Mesothelial cell of epicardium (in vitro differentiated cells): ENCODE data around the gene SAMHD1. TPM values are rescaled to one million over a fixed set of nuclear protein-coding genes. Genes with fewer than 3 reads are reported as not detected.

Experiments used
- DNase-seq, 2 experiments: peaks; one replicate each; pipeline ENCODE4 v3.0.0; 2021; ENCODE audit warnings: low spot score in 2 of 2; ENCODE audit not compliant: unreplicated experiment in 2 of 2
- H3K27ac Mint-ChIP-seq: 2 replicates; pipeline ENCODE4 v1.8.0; 2021; ENCODE audit warnings: mixed read lengths
- H3K27me3 Mint-ChIP-seq: 2 replicates; pipeline ENCODE4 v1.8.0; 2021; ENCODE audit warnings: low read depth, mixed read lengths
- H3K36me3 Mint-ChIP-seq: 2 replicates; pipeline ENCODE4 v1.8.0; 2021; ENCODE audit warnings: mixed read lengths
- H3K4me1 Mint-ChIP-seq: 2 replicates; pipeline ENCODE4 v1.8.0; 2021; ENCODE audit warnings: mixed read lengths
- H3K4me3 Mint-ChIP-seq: 2 replicates; pipeline ENCODE4 v1.8.0; 2021; ENCODE audit warnings: mild to moderate bottlenecking, moderate library complexity, mixed read lengths
- H3K9me3 Mint-ChIP-seq: 2 replicates; pipeline ENCODE4 v1.8.0; 2021; ENCODE audit warnings: mixed read lengths
- CTCF ChIP-seq: fragments of 200-600 bp; sonication (generic); IDR thresholded peaks from one replicate; pipeline ENCODE4 v1.5.0; 2021; ENCODE audit warnings: antibody characterized with exemption; ENCODE audit not compliant: unreplicated experiment
- total RNA-seq: library from RNA; stranded (reverse); gene quantifications from 3 replicates; pipeline ENCODE4 v1.2.1, GENCODE V29; 2021

SAMHD1 gene
- total RNA-seq, 1 donor from 2014 or later: 11.0 TPM

GRCh38 chr20:36974660-36975059 lies 23.2 kb upstream of the SAMHD1 start:
- Mint-ChIP-seq H3K4me1 (no peaks in the 10 kb centered on the region), H3K27me3 (no peaks in the 10 kb centered on the region)

GRCh38 chr20:36971103-36971502 lies 19.6 kb upstream of the SAMHD1 start:
- DNase-seq: no peak
- Mint-ChIP-seq H3K27me3 (no peaks in the 10 kb centered on the region), H3K4me3 (no peak overlapping the region), H3K4me1 (no peaks in the 10 kb centered on the region), H3K9me3 (peaks cover 7% of the 10 kb centered on the region), H3K27ac (no peak overlapping the region), H3K36me3 (no peaks in the 10 kb centered on the region)
- no peak for TF ChIP-seq CTCF

More at GRCh38 chr20:36974660-36975059, 23.2 kb upstream of the SAMHD1 start:
- H3K9me3 Mint-ChIP-seq: peaks cover 7% of the 10 kb centered on the region
- no peaks in the 10 kb centered on the region for H3K36me3 Mint-ChIP-seq
- no peak for DNase-seq
- no peak overlapping the region for H3K27ac Mint-ChIP-seq
- no peak overlapping the region for H3K4me3 Mint-ChIP-seq
- no peak for TF ChIP-seq CTCF

DNA sequence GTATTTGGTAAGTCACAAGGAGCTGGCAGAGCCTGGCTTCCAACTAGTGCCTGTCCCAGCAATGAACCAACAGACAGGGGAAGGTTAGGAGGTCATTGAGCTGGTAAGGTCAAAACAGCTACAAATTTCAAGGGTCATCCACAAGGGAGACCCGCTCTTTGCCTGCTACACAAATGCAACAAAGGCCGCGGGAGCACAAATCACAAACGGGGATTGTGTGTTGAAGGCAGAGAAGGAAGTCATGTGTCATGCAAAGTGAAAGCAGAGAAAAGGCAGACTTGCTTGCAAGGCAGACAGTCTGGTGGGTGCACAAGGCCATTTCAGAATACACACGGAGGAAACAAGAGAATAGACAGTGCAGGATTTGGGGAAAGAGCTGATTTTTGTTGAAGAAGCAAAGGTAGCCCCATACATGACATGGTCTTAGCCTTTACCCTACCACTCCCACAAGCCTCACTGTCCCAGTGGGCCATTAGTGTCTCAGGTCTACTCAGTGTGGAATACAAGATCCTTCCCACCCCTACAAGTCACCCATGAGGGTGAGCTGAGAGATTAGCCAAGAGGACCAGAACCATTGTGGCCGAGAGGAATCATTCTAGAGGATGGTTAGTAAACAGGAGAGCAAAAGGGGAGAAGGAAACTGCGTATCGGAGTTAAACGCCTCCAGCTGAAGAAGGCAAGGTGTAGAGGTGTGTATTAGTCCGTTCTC lies 18.1 kb upstream of the SAMHD1 start:
- Mint-ChIP-seq H3K27ac (no peak overlapping the region), H3K4me1 (no peaks in the 10 kb centered on the region), H3K9me3 (peaks cover 7% of the 10 kb centered on the region), H3K36me3 (no peaks in the 10 kb centered on the region), H3K4me3 (no peak overlapping the region), H3K27me3 (no peaks in the 10 kb centered on the region)
- no peak for DNase-seq
- no peak for TF ChIP-seq CTCF

DNA sequence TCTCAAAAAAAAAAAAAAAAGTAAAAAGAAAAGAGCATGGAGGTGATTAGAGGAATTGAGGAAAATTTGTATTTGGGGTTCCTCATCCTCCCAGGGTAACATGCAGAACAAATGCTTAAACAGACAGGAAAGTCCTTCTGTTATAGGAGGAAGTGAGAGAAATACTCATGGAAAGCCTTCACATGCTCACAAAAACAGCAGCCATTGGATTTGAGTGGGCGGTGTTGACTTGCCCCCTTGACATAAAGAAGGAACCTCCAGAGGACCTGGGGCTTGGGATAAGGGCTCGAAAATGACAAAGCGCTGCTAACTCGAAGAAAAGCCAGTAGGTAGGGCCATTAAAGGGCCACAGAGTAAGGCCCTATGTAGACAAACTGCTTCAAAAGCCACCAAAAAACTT lies 17.5 kb upstream of the SAMHD1 start:
- Mint-ChIP-seq H3K27me3 (no peaks in the 10 kb centered on the region), H3K4me3 (no peak overlapping the region), H3K36me3 (no peaks in the 10 kb centered on the region), H3K27ac (no peak overlapping the region), H3K4me1 (no peaks in the 10 kb centered on the region), H3K9me3 (peaks cover 7% of the 10 kb centered on the region)
- DNase-seq: no peak
- no peak for TF ChIP-seq CTCF

- no peak for TF ChIP-seq CTCF
- Mint-ChIP-seq H3K9me3 (peaks cover 11% of the 10 kb centered on the region), H3K4me1 (no peaks in the 10 kb centered on the region), H3K4me3 (no peak overlapping the region), H3K36me3 (no peaks in the 10 kb centered on the region), H3K27ac (no peak overlapping the region), H3K27me3 (no peaks in the 10 kb centered on the region)
- no peak for DNase-seq
Observed at GRCh38 chr20:36967636-36968035, 16.1 kb upstream of the SAMHD1 start.
